GOT3 (cell line): ENCODE measurements around the gene RPTOR.

Source experiments
- DNase-seq: peaks from one replicate; lab custom pipeline; 2025; ENCODE audit warnings: mixed read lengths; lab: John Stamatoyannopoulos, UW

The RPTOR gene

DNA sequence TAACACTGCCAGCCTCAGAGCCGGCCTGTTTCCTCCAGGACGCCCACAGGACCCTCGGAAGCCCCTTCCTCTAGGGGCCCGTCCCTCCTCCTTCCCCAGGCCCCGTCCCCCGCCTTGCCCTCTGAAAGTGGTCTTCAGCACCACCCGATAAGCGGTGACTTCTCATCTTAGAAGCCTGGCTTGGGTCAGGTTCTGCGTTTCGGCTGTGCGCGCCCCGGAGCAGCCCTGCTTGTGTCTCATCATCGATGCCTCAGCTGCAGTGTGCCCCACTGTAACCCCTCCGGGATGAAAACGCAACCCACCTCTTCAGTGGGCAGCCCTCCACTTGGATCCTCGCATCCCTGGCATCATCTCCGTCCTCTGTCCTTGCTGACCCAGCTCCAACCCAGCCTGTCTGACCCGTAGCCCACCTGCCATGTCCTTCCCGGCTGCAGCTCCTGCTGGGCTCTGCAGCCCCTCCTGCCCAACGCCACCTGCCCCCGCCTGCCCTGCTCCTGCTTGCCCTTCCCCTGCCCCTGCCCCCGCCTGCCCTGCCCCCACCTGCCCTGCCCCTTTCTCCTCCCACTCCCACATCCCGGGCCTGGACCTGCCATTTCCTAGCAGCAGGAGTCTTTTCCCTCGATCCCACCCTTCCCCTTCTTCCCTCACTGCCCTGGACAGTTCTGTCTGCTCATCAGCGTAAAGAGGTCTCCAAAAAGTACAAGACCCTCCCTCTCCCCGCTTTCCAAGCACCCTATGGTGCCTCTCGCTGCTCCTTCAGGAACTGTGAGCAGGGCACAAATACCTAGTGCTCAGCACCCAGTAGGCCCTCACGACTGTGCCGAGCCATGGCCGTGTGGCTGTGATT, 334.5 kb downstream of the RPTOR start:
- DNase-seq, result no peak

DNA sequence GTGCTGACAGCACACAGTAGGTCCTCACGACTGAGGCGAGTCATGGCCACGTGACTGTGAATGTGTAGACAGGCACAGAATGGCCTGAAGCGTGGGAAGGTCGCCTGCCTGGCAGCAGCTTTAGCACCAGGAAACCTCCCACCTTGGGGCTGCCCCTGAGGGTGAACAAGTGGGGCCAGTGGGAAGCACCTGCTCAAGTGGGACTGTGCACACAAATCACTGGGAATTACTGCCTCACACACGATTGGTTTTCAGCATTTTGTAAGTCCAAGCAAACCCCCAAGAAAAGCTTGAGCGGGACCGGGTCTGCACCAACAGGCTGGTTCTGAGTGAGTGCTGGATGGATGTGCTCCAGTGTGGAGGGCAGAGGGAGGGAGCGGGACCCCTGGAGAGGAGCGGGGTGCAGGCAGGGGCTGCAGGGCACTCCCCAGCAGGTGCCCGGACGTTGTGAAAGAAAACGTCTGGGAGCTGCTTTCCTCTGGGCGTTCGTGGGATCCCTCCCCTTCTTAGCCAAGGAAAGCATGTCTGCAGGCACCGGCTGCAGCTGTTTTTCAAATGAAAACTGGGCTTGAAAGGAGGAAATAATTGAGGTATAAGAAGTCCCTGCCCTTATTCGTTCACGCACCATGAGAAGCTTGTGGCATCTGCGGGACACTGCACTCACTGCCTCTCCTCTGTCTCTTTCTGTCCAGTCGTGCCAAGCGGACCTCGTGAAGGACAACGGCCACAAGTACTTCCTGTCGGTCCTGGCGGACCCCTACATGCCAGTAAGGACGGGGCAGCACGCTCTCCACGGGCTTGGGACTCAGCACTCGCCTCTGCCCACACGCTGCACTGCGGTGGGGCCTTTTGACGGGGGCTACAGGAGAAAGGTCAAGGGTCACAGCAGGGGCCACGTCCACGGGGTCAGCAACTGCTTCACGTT, 335.3 kb downstream of the RPTOR start:
- no peak for DNase-seq

GRCh38 chr17:80880648-80880985, 336.0 kb downstream of the RPTOR start:
- no peak for DNase-seq

- DNase-seq, result no peak
Observed at GRCh38 chr17:80881306-80881705, 336.7 kb downstream of the RPTOR start.

DNA sequence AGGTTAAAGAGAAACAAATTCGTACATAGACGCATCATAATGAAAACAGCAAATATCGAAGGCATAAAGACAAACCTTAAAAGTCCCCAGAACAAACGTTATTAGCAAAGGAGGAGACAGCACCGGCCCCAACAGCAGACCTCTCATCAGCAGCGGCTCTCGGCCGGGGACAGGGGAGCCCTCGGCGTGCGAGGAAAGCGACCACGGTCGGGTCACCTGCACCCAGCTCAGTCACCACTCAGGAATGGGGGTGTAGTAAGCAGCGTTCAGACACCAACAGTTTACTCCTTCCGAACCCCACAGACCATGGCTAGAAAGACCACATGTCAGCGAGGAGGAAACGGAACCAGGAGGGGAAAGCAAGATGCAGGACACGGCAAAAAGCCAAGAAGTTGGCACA, 337.7 kb downstream of the RPTOR start:
- no peak for DNase-seq

GRCh38 chr17:80882926-80883685, 338.5 kb downstream of the RPTOR start:
- DNase-seq, result no peak

GRCh38 chr17:80883831-80884735, 339.4 kb downstream of the RPTOR start:
- no peak for DNase-seq

DNA sequence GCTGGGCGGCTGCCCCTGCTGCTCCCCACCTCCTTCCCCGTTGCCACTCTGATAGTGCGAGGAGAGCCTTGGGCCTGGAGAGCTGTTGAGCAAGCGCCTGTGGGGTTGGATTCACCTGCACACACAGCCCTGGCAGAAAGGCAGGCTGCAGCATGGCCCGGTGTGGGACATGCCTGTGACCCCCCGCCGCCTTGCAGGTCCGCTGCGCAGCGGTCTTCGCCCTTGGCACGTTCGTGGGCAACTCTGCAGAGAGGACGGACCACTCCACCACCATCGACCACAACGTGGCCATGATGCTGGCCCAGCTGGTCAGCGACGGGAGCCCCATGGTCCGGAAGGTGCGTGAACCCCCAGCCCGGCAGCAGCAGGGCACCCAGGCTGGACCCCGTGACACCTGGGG, 340.2 kb downstream of the RPTOR start:
- DNase-seq, result no peak

DNA sequence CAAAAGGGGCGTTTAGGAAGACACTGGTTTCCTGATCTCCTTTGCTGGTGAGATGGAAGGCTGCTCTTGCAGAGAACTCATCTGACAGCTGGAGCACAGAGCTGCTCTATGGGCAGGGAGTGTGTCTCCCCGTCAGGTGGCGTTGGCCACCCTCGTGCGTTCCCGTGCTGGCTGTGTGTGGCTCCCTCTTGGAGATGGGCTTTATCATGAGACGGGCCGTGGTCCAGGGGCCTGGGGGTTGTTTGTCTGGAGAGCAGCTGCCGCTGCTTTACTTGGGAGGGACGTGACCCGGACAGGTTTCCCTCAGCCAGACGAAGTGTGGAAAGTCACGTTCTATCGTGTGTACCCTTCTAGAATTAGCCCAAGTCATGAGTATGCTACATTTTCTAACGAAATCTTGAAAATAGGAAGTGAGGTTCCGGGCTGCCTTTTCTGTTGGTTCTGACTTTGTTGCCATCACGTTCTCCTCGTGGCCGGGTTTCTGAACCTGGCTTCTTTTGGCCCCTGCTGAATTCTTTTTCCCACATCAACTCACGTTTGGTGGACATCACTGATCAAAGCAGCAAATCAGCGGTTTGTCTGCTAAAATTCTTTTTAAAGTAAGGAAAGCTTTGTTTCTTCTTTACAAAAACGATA, 341.4 kb downstream of the RPTOR start:
- no peak for DNase-seq

- DNase-seq, result no peak
Observed at GRCh38 chr17:80886641-80887573, 342.3 kb downstream of the RPTOR start.

DNA sequence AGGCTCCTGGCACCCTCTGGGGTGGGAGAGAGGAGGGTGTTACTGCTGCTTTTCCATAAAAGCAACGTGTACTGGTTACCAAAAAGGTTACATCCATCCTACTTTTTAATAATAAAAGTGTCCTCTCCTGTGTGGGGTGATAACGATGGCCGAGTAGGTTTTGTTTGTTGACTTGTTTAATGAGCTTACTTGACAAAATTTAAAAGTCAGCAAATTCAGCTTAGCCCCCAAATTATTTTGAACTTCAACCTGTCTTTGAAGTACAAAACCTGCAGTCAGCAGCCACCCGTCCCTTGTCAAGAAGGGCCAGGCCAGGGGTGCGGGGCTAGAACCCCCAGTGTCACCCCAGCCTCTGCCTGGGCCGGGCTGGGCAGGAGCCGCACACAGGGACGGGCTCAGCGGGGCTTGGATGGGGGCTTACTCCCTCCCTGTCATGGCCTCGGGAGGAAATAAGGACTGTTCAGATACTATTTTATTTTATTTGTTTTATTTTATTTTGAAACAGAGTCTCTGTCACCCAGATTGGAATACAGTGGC, 343.1 kb downstream of the RPTOR start:
- DNase-seq, result no peak

GRCh38 chr17:80888276-80889160, 343.9 kb downstream of the RPTOR start:
- no peak for DNase-seq

DNA sequence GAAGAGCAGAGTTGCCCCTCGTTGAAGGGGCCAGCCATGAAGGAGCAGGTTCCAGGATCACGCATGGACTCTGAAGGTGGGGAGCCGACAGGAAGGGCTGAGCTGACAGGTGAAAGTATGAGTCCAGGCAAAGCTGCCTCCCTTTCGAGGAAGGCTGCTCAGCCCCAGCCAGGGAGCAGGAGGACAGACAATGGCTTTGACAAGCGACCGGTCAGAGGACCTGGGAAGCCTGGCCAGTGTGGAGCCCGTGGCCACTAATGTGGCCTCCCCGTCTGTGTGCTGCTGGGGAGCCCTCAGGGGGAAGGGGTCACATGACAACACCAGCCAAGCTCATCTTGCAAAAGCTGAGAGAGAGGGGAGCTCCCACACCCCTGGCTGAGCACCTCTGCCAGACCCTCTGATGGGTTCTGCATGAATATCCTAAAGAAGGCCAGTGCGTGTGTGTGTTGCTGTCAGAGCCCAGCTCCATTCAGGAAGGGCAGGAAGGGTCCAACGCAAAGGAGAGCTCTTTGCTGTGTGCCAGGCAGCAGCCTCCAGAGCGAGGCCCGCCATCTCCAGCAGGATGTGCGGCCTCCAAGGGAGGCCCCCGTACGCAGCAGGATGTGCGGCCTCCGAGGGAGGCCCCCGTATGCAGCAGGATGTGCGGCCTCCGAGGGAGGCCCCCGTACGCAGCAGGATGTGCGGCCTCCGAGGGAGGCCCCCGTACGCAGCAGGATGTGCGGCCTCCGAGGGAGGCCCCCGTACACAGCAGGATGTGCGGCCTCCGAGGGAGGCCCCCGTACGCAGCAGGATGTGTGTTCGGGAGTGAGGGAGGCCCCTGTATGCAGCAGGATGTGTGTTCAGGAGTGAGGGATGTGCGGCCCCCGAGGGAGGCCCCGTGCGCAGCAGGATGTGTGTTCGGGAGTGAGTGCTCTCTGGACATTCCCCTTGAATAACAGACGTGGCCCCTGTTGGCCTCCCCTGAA, 344.9 kb downstream of the RPTOR start:
- DNase-seq, result no peak

- DNase-seq, result no peak
Observed at GRCh38 chr17:80890196-80890920, 345.7 kb downstream of the RPTOR start.

DNA sequence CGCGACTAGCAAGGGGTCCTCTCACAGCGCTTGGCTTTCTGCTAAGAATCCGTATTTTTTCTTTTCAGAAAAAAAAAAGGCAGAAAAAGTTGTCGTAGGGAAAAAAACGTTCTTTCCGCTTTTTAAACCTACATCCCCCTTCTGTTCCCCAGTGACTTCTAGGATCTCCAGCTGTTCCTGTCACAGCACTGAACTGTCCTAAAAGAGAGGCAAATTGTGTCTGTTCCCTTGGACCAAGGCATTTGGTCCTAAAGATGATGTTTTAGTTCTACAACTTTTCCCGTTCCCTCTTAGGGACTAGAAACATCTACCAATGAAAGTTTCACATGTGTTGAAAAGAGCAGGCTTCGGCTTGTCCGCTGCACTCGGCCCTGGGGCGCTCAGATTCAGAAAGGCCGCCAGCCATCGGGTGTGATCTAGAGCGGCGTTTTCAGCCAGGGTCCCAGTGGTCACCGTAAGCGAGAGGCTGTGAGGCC, 346.3 kb downstream of the RPTOR start:
- DNase-seq, result no peak

DNA sequence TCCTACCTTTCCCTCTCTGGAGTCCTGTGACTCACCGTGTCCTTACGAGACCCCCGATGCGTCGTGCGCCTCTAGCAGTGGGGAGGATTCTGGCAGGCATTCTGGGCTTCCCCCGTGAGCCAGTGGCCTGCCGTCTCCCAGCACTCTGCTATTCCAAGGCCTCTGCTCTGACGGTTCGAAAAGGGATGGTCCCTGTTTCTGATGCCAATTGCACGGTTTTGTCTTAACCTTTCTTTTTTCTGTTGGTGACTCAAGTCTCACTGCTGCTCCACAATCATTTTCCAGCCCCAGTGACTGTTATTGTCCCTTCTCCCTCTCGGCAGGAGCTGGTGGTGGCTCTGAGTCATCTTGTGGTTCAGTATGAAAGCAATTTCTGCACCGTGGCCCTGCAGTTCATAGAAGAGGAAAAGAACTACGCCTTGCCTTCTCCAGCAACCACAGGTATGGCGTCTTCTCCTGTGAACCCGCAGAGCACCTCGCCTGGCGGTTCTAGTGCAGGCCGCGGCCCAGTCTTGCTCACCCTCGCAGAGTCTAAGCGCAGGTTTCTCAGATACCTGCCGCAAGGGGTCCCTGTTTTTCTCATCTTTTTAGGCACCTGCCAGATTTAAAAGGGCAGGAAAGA, 346.9 kb downstream of the RPTOR start:
- peak; percentile 13 for DNase-seq
